GM18508 (cell line): Measurements from ENCODE around the gene MCM7.

Experiments used
- ATAC-seq: cut with Tn5 transposase; IDR thresholded peaks from one replicate; pipeline ENCODE4 v1.9.1; 2021; ENCODE audit warnings: moderate number of reproducible peaks; ENCODE audit not compliant: insufficient read depth, unreplicated experiment

MCM7 gene

GRCh38 chr7:100124301-100125230, 23.4 kb upstream of the MCM7 start:
- no peak for ATAC-seq

GRCh38 chr7:100122568-100122967, 21.4 kb upstream of the MCM7 start:
- ATAC-seq, result no peak

- ATAC-seq, result no peak
Measured at GRCh38 chr7:100122067-100122466, 20.9 kb upstream of the MCM7 start.

GRCh38 chr7:100120733-100121036, 19.5 kb upstream of the MCM7 start:
- no peak for ATAC-seq

GRCh38 chr7:100119970-100120732, 19.0 kb upstream of the MCM7 start:
- ATAC-seq, result peak; percentile 10

- ATAC-seq, result peak; percentile 46
Measured at GRCh38 chr7:100119072-100119969, 18.1 kb upstream of the MCM7 start, which contains the start of the genes CNPY4 and TAF6. Gene CNPY4 (plus strand): TSS chr7:100119634. CDS start chr7:100119745, 111 bp downstream. Gene TAF6 (minus strand): TSS chr7:100119358. CDS start chr7:100114209, 5,149 bp downstream.

- ATAC-seq, result no peak
Measured at GRCh38 chr7:100118388-100119071, 17.3 kb upstream of the MCM7 start.

GRCh38 chr7:100115026-100115425, 13.8 kb upstream of the MCM7 start:
- no peak for ATAC-seq

GRCh38 chr7:100111914-100112313, 10.7 kb upstream of the MCM7 start:
- no peak for ATAC-seq

- ATAC-seq, result no peak
Measured at GRCh38 chr7:100111156-100111555, 10.0 kb upstream of the MCM7 start.

- ATAC-seq, result no peak
Measured at GRCh38 chr7:100109521-100110163, 8.4 kb upstream of the MCM7 start.

GRCh38 chr7:100107890-100108289, 6.7 kb upstream of the MCM7 start:
- no peak for ATAC-seq

- no peak for ATAC-seq
Measured at GRCh38 chr7:100107125-100107737, 6.0 kb upstream of the MCM7 start.

GRCh38 chr7:100106633-100107032, 5.4 kb upstream of the MCM7 start:
- no peak for ATAC-seq

GRCh38 chr7:100105534-100105933, 4.3 kb upstream of the MCM7 start:
- no peak for ATAC-seq

GRCh38 chr7:100102950-100103840, 2.0 kb upstream of the MCM7 start:
- ATAC-seq, result no peak

GRCh38 chr7:100100420-100101015, 679 bp downstream of the MCM7 start:
- peak; percentile 40 for ATAC-seq
